ENCODE measurements around the gene COL13A1.

GRCh38 chr10:69894156-69894555 lies 92.5 kb downstream of the COL13A1 start:
- TF ChIP-seq CTCF (IDR thresholded peaks at IDR 0.05; ENCODE audit: control extremely low read depth in 1 of 3, insufficient read depth in 1 of 3, low read depth in 1 of 3, low read length in 3 of 3) = no peak
- no peak for TF ChIP-seq POLR2AphosphoS5 (IDR thresholded peaks at IDR 0.05; ENCODE audit: low read depth, low read length)
- no peak for TF ChIP-seq RBBP5 (IDR thresholded peaks at IDR 0.05; ENCODE audit: borderline replicate concordance, low read depth, low read length)
- TF ChIP-seq TCF12 (IDR thresholded peaks at IDR 0.05; ENCODE audit: low read depth, low read length) = no peak
- TF ChIP-seq PHF8 (conservative IDR thresholded peaks at IDR 0.05; ENCODE audit: low read depth, low read length) = no peak
- no peak for TF ChIP-seq NANOG (IDR thresholded peaks at IDR 0.05; ENCODE audit: insufficient read depth, low read depth, low read length, poor library complexity, severe bottlenecking)
- TF ChIP-seq EP300 (IDR thresholded peaks at IDR 0.05; ENCODE audit: borderline replicate concordance in 1 of 2, low read depth in 2 of 2, low read length in 2 of 2) = no peak
- TF ChIP-seq TBP (IDR thresholded peaks at IDR 0.05; ENCODE audit: low read depth, low read length) = no peak
- no peak for TF ChIP-seq POLR2A (IDR thresholded peaks at IDR 0.05; ENCODE audit: control extremely low read depth in 1 of 2, low read depth in 2 of 2, low read length in 2 of 2)
- no peak for TF ChIP-seq MAX (IDR thresholded peaks at IDR 0.05)

All from H1 (cell line).